Activated CD4-positive, alpha-beta T cell treated with anti-CD3 and anti-CD28 coated beads for 1 hour (primary cell): ENCODE results near the gene HCST.
"Not testable (repeated sequence)": the region's sequence is repeated elsewhere in the genome, so short reads cannot be mapped to it uniquely, and the experiment has no call there.

Source experiments
- DNase-seq: peaks from one replicate; pipeline ENCODE4 v3.0.0-alpha.2; 2020

Gene HCST

DNA sequence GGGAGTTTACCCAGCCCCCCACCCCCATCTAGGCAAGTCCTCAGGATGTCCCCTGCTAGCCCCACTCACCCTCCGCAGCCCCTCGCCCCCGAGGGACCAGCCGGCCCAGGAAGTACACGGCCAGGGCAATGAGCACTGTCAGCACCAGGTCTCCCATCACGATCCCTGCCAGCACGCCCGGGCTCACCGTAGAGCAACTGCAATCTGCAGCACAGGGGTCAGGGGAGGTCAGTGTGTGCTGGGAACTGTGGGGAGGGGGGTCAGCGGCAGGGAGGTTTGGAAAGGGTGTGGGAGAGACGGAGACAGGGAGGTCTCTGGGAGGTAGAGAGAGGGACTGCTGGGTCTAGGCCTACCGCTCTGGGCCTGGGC is 5.0 kb downstream of the HCST start:
- DNase-seq: no peak

DNA sequence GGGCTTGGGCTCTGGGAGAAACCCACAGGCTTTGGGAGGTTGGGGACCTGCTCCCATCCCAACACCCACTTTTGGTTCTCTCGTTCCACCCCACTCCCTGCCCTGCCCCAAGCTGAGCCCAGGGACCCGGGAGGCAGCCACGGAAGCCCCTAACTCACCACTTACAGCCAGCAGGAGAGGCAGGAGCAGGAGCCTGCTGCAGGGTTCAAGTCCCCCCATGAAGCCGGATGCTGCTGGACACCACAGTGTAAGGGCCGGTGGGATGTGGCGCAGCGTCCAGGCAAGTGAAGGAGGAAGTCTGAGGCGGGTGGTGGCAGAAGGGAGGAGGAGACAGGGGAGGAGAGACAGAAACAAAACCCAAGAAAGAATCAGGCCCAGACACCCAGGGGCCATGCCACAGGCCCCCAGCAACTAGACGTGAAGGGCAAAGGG is 5.7 kb downstream of the HCST start, which contains the start of gene TYROBP:
Gene TYROBP (minus strand): TSS at position 286 of the 432 bp plus-strand sequence. CDS start 67 bp downstream, at position 219.
- DNase-seq: no peak

DNA sequence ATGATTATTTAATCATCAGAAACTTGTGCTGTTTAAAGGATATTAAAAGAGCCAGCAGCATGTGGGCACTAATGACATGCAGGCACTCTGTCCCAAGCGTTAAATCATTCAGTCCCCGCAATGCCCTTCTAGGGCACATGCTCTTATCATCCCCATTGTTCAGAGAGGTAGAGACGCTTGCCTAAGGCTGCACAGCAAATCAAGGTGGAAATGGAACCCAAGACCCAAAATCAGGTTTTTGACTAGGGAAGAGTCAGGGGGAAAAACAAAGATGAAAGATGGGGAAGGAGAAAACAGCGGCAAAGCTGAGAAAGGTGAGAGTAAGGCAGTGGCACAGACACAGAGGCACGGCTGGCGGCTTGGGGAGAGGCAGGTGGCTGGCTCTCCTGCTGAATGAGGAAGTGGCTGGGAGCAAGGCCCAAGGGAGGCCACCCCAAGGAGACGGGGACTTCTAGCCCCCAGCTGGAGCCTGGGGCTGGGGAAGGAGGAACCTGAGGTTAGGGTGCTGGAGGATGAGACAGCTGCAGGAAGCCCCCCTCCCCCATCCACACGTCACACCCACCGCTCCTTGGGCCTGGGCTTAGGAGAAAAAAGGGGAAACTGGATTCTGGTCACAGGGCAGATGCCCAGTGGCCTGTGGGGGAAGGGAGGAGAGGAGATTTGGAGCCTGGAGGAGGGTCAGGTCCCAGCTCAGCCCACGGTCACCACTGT is 6.8 kb downstream of the HCST start:
- DNase-seq: no peak

DNA sequence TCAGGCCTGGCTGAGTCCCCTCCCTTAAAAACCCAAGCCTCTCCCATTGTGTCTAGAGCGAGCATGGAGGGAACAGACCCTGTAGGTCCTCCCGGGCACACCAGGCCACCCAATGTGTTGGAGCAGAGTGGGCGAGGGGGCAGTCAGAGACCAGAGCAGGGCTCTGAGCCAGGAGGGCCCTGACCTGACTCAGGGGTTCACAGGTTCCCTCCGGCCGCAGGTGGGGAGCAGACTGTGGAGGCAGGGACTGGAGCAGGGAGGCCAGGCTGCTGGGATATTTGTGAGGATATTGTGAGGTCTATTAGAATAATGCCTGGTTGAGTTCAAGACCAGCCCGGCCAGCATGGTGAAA is 7.3 kb downstream of the HCST start:
- no peak for DNase-seq

DNA sequence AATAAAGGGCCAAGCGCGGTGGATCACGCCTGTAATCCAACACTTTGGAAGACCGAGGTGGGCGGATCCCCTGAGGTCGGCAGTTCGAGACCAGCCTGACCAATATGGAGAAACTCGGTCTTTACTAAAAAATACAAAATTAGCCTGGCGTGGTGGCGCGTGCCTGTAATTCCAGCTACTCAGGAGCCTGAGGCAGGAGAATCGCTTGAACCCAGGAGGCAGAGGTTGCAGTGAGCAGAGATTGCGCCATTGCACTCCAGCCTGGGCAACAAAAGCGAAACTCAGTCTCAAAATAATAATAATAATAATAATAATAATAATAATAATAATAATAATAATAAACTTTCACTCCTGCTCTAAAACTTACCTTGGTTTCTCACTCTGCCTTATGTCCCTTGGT is 8.0 kb downstream of the HCST start:
- not testable (repeated sequence) for DNase-seq

DNA sequence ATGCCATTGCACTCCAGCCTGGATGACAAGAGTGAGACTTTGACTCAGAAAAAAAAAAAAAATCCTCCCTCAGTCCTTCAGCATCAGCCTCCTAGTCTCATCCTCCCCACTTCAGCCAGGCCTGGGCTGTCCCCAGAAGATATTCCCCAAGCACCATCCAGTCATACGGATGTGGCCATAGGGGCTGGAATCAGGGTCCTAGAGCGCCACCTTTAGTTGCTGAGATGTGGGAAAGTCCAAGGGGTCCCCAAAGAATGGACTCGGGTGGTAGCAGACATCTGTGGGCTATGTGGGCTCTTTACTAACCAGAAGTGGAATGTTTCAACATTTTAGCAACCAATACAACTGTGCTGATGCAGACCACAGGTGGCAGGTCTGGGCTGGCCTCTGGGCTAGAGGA is 8.8 kb downstream of the HCST start:
- no peak for DNase-seq

DNA sequence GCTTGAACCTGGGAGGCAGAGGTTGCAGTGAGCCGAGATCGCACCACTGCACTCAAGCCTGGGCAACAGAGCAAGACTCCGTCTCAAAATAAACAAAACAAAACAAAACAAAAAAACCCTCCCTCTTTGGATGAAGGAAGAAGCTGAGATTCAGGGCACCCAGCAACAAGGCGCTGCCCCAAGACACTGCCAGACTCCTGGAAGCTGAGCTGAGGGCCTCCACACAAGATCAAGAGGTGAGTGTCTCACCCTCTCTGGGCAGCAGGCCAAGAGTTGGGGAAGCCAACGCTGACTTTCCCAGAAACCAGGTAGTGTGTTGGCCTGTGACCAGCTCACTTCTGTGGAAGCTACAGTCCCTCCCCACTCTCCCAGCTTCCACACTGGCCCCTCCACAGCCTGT is 9.5 kb downstream of the HCST start:
- no peak for DNase-seq

DNA sequence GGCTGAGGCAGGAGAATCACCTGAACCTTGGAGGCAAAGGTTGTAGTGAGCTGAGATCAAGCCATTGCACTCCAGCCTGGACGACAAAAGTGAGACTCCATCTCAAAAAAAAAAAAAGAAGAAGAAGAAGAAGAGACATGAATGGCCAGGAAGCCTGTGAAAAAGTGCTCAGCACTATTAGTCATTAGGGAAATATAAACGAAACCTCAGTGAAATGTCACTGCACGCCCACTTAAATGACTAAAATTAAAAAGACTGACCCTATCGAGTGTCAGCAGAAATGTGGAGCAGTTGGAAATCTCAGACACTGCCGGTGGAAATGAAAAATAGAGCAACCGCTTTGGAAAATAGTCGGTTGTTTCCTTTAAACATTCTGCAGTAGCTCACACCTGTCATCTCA is 11.3 kb downstream of the HCST start:
- DNase-seq: no peak

DNA sequence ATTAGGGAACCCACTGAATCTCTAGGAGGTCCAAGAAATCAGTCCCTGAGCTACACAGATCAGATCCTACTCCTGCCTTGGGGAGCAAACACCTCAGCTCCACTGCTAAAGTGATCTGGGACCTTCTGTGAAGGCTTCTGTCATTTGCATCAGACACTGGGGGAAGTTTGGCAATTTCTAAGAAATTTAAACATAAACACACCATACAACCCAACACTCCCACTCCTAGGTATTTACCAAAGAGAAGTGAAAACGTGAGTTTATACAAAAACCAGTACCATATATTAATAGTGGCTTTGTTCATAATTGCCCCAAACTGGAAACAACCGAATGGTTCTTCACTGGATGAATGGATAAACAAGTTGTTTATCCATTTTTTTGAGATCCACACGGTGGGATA is 13.1 kb downstream of the HCST start:
- DNase-seq: no peak

DNA sequence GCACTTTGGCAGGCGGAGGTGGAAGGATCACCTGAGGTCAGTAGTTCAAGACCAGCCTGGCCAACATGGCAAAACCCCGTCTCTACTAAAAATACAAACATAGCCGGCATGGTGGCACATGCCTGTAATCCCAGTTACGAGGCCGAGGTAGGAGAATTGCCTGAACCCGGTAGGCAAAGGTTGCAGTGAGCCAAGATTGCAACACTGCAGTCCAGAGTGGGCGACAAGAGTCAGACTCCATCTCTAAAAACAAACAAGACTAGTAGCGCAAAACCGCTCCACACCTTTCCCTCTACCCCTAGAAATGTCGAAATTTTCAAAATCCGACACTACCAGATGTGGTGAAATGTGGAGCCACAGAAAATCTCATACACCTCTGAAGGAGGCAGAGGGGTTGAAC is 17.0 kb downstream of the HCST start:
- DNase-seq: no peak

DNA sequence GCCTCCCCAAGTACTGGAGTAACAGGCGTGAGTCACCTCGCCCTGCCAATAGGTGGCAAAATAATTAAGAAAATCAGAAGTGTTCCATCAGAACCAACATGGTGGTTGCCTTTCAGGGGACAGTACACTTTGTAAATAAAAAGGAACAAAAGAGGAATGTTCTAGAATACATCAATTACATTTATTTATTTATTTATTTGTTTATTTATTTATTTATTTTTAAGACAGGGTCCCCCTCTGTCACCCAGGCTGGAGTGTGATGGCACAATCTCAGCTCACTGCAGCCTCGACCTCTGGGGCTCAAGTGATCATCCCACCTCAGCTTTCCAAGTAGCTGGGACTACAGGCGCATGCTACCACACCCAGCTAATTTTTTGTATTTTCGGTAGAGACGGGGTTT is 18.7 kb downstream of the HCST start:
- no peak for DNase-seq

DNA sequence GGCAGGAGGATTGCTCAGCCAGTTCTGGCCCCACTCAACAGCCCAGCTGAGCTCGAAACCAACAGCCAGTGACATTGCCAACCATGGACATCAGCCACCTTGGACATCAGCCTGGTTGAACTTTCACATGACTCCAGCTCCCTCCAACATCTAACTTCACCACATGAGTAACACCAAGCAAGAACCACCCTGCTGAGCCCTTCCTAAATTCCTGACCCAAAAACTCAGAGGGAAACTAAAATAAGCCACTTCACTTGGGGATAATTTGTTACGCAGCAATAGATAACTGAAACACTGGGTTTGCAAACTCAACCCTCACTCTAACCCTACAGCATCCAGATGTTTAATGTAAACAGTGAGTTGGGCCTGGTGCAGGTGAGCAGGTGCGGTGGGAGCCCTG is 23.2 kb downstream of the HCST start:
- DNase-seq: no peak

DNA sequence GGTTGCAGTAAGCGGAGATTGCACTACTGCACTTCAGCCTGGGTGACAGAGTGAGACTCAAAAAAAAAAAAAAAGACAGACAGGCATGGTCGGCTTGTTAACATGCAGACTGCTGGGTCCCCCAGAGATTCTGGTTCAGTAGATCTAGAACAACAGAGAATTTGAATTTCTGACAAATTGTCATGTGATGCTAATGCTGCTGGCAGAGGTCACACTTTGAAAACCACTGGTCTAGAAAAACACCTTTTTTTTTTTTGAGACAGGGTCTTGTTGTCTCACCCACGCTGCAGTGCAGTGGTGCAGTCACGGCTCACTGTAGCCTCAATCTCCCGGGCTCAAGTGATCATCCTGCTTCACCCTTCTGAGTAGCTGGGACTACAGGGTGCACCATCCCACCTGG is 26.2 kb downstream of the HCST start:
- no peak for DNase-seq

DNA sequence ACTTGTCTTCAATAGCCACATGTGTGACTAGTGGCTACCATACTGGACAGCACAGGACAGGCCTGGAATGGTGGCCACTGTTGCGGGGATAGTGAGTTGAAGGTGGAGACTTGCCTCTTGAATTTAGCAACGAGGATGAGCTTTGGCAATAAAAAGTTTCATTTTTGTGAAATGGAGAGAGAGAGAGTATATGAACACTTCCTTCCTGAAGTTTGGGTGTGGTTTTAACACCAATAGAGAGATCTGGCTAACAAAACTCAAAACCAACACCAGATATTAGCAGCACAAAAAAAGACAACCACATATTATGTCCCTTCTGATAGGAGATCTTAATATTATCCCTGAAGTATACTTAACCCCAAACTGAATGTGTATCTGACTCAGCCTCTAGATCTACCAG is 27.5 kb downstream of the HCST start:
- DNase-seq: no peak

DNA sequence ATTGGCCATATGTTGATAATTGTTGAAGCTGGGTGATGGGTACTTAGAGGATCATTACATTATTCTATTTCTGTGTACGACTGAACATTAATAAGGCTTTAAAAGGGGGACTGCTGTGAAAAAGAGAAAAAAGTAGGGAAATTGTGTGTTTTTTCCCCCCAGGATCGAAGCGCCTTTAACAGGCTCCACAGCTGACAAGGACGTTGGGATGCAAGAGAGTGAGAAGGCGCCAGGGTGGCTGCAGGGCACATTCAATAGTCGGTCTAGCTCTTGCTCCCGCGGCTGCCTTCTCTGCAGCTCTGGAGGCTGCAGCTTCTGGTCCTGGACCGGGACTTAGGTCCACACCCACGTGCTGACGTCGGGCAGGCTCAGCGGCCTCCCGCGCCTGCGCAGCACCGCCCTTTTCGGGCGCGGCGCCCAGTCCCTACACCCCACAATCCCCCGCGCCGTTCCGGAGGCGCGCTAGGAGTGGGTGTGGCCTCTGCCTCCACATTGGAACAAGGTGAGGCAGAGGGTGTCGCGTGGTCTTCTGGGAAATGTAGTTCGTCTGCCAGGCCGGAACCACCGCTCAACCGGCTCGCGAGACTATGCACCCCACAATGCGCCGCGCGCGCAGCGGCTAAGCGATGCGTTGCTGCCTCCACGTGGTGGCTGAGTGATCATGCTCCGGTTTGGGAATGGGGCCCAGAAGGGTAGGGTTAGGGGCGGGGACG is 29.0 kb downstream of the HCST start:
- peak; percentile 99 for DNase-seq

DNA sequence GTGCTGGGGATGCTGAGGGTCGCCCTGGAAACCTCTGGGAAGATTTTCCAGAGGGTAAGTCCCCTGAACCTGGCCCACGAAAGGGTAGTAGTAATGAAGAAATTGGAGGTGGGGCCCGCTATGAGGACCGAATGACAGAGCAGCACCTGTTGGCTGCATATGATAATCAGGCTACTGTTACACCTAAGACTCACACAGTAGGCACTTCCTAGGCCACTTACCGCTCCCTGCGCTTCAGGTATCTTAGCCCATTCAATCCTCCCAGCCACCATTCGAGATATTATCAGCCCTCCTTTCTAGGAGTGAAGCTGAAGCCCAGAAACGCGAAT is 29.5 kb downstream of the HCST start:
- DNase-seq: no peak

DNA sequence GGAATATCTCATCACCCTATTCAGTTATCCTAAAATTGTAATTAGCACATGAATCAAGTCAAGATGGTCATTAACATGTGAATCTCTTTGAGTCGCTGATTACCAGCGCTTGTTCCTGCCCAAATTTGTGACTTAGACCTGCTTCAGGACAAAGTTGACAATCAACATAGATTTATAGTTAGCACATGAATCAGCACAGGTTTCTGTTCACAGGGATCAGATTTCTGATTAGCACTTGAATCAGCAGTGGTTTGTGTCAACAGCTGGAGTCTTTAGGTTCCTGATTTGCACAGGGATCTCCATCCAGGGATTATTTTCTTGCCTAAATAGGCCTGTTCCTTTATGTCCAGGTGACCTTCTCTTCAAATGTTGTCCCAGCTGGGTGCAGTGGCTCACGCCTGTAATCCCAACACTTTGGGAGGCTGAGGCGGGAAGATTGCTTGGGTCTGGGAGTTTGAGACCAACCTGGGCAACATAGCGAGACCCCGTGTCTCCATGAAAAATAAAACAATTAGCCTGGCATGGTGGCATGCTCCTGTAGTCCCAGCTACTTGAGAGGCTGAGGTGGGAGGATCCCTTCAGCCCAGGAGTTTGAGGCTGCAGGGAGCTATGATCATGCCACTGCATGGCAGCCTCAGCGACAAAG is 30.1 kb downstream of the HCST start:
- no peak for DNase-seq

DNA sequence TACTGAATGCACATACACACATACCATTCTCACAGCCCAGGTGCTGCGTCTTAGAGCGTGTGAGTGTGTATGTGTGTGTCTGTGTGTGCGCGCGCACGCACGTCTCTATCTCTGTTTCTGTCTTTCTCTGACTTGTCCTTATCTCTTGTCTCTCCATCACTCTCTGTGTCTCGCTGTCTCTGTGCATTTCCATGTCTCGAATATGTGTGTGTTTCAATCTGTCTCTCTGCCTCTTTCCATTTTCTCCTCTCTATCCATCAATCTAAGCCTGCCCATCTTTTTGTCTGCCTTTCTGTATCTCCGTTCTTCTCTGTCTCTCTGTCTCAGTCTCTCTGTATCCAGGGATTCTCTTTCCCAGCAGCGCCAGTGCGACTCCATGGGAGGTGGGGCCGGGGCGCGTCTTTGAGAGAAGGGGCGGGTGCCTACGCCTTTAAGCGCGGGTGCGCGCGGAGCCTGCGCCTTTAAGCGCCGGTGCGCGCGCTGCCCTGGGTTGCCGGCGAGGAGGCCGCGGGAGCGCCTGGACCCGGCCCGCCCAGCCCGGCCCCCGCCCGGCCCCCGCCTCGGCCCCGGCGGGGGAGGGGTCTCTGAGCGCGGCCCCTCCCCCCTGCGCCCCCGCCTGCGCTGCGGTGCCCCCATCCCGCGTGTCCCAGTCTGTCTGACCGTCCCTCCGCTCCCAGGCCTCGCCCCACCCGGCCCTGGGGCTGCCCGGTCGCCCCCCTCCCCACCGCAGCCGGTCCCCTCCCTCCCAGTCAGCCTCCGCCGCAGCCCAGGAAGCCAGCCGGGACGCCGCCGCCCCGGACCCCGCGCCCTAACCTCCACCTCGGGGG is 33.8 kb downstream of the HCST start, which contains the start of gene LRFN3:
Gene LRFN3 (plus strand): TSS at position 464 of the 827 bp plus-strand sequence. CDS start 3,052 bp downstream, outside the sequence.
- peak; percentile 47 for DNase-seq

DNA sequence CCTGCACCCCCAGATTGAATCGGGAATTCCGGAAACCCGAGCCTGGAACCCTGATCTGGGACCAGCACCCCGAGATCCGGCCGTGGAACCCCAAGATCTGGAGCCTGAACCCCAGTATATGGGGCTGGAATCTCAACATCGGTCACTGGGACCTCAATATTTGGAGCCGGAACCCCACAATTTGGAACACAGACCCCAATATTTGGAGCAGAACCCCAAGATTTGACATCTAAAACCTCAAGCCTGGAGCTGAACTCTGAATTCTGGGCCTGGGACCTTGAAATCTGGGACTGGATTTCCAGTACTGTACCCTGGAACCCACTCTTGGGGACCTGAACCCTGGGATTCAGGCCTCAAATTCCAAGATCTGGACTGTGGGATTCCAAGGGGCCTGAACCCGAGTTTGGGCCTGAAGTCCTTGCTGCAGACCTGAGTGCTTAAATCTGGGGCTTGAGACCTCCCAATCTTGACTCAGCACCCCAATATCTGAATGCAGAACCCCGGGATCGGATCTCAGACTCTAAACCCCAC is 34.5 kb downstream of the HCST start:
- no peak for DNase-seq

DNA sequence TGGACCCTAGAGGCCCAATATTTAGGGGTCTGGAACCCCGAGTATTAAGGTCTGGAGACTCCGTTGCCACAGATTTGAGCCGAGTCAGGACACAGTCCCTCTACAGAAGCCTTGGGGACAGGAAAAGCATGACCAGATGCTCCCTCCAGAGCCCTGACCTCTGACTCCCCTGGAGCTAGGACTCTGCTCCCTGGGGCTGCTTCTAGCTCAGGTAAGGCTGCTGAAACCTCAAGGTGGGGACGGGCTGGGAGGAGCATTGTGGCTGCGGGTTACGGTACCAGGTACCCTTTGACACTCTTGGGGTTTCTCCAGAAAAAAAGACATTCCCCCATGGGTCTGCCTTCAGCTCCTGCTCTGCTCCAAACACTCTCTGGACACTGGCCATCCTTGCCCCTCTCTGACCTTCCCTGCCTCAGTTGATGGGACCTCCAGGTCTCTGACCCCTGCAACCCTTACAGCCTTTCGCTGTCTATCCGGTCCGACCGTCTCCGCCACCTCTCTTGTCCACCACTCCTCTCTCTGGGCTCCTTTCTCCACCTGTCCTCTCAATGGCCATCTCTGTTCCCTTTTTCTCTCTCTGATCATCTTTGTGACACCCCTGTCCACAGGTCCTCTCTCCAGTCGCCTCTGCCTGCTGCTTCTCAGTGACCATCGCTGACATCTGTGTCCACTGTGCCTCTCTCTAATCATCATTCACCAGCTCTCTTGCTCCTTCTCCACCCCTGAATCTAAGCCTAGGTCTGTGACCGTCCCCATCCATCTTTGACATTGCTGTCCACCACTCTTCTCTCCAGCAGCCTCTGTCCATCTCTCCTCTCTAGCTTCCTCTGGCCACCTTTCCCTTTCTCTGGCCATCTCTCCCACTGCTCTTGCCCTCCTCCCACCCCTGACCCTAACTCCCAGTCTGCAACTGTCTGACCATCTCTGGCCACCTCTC is 35.3 kb downstream of the HCST start:
- DNase-seq: no peak

DNA sequence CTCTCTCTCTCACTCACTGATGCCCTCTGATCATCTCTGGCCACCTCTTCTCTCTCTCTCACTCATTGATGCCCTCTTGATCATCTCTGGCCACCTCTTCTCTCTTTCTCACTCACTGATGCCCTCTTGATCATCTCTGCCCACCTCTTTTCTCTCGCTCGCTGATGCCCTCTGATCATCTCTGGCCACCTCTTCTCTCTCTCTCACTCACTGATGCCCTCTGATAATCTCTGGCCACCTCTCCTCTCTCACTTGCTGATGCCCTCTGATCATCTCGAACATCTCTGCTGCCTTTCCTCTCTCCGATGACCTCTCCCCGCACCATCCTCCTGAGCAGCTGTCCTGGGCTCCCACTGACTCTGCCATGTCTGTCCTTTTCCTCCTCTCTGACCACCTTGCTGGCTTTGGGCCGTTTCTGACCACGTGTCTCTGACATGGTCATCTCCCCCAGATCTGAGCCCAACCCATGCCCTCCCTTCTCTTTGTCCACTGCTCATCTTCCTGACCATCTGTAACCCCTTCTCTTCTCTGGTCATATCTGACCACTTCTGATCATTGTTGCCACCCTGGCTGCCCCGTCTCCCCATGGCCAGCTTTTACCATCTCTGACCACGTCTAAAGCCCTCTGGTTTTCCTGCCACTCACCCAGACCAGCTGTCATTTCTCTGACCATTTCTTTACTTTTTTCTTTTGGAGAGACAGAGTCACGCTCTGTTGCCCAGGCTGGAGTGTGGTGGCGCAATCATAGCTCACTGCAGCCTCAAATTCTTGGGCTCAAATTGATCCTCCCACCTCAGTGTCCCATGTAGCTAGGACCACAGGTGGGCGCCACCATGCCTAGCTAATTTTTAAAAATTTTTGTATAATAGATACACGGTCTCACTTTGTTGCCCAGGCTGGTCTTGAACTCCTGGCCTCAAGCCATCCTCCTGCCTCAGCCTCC is 36.2 kb downstream of the HCST start:
- DNase-seq: no peak
